CD4-positive, alpha-beta T cell (primary cell): ENCODE results near the gene GHRHR. TPM values are rescaled to one million over a fixed set of nuclear protein-coding genes. Genes with fewer than 3 reads are reported as not detected.

Experiments
- ATAC-seq: fragments of 200-7000 bp; cut with Tn5 transposase; one replicate; pipeline ENCODE4 v1.10.0; 2022; ENCODE audit warnings: mild to moderate bottlenecking; ENCODE audit not compliant: poor library complexity
- CTCF ChIA-PET: fragments of 350-600 bp; sonication (Branson Sonifier 250); formaldehyde crosslinking; loops from one replicate; lab custom pipeline; 2021; ENCODE audit warnings: antibody characterized with exemption, inconsistent platforms; lab: Charles Lee
- POLR2A ChIA-PET: fragments of 350-600 bp; sonication (Branson Sonifier 250); formaldehyde crosslinking; loops from one replicate; lab custom pipeline; 2021; ENCODE audit warnings: antibody characterized with exemption, inconsistent platforms; lab: Charles Lee
- DNase-seq, 14 experiments: peaks; one replicate each; pipeline ENCODE4 v3.0.0-alpha.2; 2013 to 2020; ENCODE audit warnings: mixed read lengths in 2 of 14
- H3K27ac ChIP-seq, 2 donors: one replicate each; pipeline versions ENCODE4 v1.5.1 to v1.7.0; 2013; ENCODE audit warnings: low read length in 2 of 2, low read depth in 1 of 2, mild to moderate bottlenecking in 1 of 2
- H3K27me3 ChIP-seq, 2 experiments: 1 replicate in 1 of 2; 2 replicates in 1 of 2; pipeline versions ENCODE4 v1.6.1 to v1.7.0; 2013; ENCODE audit warnings: low read length in 2 of 2, control low read depth in 1 of 2, mild to moderate bottlenecking in 1 of 2, moderate library complexity in 1 of 2; ENCODE audit not compliant: insufficient read depth in 2 of 2, control insufficient read depth in 1 of 2
- H3K36me3 ChIP-seq: one replicate; pipeline ENCODE4 v1.6.1; 2013; ENCODE audit warnings: low read length, control low read depth; ENCODE audit not compliant: insufficient read depth
- H3K4me1 ChIP-seq: one replicate; pipeline ENCODE4 v1.6.1; 2013; ENCODE audit warnings: low read length, control low read depth; ENCODE audit not compliant: insufficient read depth
- H3K4me3 ChIP-seq: one replicate; pipeline ENCODE4 v1.5.1; 2013; ENCODE audit warnings: mild to moderate bottlenecking, low read length, moderate library complexity
- H3K9me3 ChIP-seq, 2 experiments: 1 replicate in 1 of 2; 2 replicates in 1 of 2; pipeline versions ENCODE4 v1.6.1 to v1.7.0; 2013; ENCODE audit warnings: low read length in 2 of 2, mild to moderate bottlenecking in 2 of 2, control low read depth in 1 of 2, moderate library complexity in 1 of 2; ENCODE audit not compliant: control insufficient read depth in 1 of 2, insufficient read depth in 1 of 2
- H3K27ac Mint-ChIP-seq: one replicate; pipeline ENCODE4 v1.8.0; 2020; ENCODE audit warnings: mixed read lengths
- H3K27me3 Mint-ChIP-seq: one replicate; pipeline ENCODE4 v1.8.0; 2021; ENCODE audit warnings: mixed read lengths
- H3K36me3 Mint-ChIP-seq: one replicate; pipeline ENCODE4 v1.8.0; 2021; ENCODE audit warnings: low read depth, mixed read lengths
- H3K4me1 Mint-ChIP-seq: one replicate; pipeline ENCODE4 v1.8.0; 2021; ENCODE audit warnings: low read depth, mixed read lengths
- H3K4me3 Mint-ChIP-seq: one replicate; pipeline ENCODE4 v1.8.0; 2020; ENCODE audit warnings: mild to moderate bottlenecking, mixed read lengths
- H3K9me3 Mint-ChIP-seq: one replicate; pipeline ENCODE4 v1.8.0; 2020; ENCODE audit warnings: mixed read lengths
- CTCF ChIP-seq: fragments of 200-600 bp; IDR thresholded peaks from one replicate; pipeline ENCODE4 v1.8.0; 2022; ENCODE audit warnings: antibody characterized with exemption, mild to moderate bottlenecking
- intact Hi-C, 2 experiments: fragments of 100-400 bp; cut with DNase I in 1 of 2; cut with micrococcal nuclease in 1 of 2; formaldehyde crosslinking; loops; one replicate each; pipeline versions ENCODE4 v1.15.1 to v1.9.0; 2023 to 2025; cut with DNase I, micrococcal nuclease
- total RNA-seq, 174 experiments: library from RNA in 2 of 174; stranded (reverse) in 2 of 174; gene quantifications; one replicate each; pipeline ENCODE4 v1.2.3 and lab custom pipeline; 2021 to 2026

GHRHR gene
- total RNA-seq, 2 experiments from 2014 or later, result not detected

- Mint-ChIP-seq H3K27me3 (no peaks in the 10 kb centered on the region), H3K9me3 (no peaks in the 10 kb centered on the region), H3K27ac (no peak overlapping the region), H3K4me3 (no peak overlapping the region), H3K36me3 (no peaks in the 10 kb centered on the region), H3K4me1 (peaks cover 20% of the 10 kb centered on the region)
- Histone ChIP-seq H3K27me3 (no peaks in the 10 kb centered on the region), H3K27ac (no peak overlapping the region), H3K4me3 (no peak overlapping the region), H3K36me3 (no peaks in the 10 kb centered on the region), H3K9me3 (peaks cover 0 to 12% of the 10 kb centered on the region in 2 experiments), H3K4me1 (peaks cover 26% of the 10 kb centered on the region)
- peak in 2 of 14 experiments; percentile 17 to 18 for DNase-seq
- POLR2A ChIA-PET, result no interaction called here
- CTCF ChIA-PET, result no interaction called here
- intact Hi-C loops, result no loop called here
- no peak for TF ChIP-seq CTCF
- ATAC-seq, result no peak
Measured at GRCh38 chr7:31027161-31027965, 63.6 kb downstream of the GHRHR start.

DNA sequence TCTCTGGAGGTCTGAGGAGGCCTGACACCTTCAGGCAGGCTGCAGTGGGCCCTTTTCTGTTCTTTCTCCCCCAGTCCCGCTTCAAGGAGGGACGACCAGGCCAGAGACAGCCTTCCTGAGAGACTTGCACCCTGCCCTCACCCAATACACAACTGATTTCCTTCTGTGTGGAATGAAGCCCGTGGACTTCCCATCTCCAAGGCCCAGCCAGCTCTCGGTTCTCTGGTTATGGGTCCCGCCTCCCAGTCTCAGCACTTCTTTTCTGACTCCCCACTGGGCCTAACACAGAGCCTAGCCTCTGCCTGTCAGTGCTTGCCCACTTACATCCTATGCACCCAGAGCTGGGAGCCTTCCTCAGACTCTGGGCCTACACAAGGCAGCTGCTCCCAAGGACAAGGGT lies 64.3 kb downstream of the GHRHR start:
- H3K9me3 ChIP-seq, result peaks cover 0 to 12% of the 10 kb centered on the region in 2 experiments
- intact Hi-C loops, result no loop called here
- Mint-ChIP-seq H3K27ac (no peak overlapping the region), H3K9me3 (no peaks in the 10 kb centered on the region), H3K4me3 (no peak overlapping the region), H3K27me3 (no peaks in the 10 kb centered on the region), H3K36me3 (no peaks in the 10 kb centered on the region), H3K4me1 (peaks cover 16% of the 10 kb centered on the region)
- ChIA-PET CTCF (no interaction called here), POLR2A (no interaction called here)
- ATAC-seq (no peak), DNase-seq (no peak)
- H3K36me3 ChIP-seq, result no peaks in the 10 kb centered on the region
- TF ChIP-seq CTCF, result no peak
- no peaks in the 10 kb centered on the region for H3K27me3 ChIP-seq
- peaks cover 21% of the 10 kb centered on the region for H3K4me1 ChIP-seq
- no peak overlapping the region for H3K4me3 ChIP-seq
- H3K27ac ChIP-seq, result no peak overlapping the region

DNA sequence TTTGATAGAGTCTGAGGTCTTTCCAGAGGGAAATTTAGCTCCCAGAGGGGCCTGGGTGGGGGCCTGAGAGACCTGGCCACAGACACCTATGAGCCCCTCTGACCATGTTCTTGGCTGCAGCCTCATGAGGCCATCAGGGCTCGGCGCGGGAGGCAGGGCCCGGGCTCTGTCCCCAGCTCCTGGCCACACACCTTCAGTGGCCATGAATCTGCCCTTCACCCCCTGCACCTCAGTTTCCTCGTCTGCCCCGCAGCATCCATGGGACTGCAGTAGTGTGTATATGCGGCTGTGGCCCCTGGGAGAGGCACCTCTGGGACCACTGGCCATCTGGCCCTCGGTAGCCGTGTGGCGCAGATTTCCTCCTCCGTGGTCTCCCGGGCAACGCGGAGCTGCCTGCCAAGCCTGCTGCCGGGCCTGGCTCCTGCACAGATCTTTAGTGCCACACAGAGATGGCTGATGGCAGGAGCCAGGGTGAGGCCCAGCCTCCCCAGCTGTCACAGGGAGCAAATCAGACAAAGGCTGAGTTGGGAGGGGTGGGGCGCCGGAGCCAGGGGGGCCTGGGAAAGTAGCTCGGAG lies 64.8 kb downstream of the GHRHR start:
- Histone ChIP-seq H3K4me1 (peaks cover 16% of the 10 kb centered on the region), H3K36me3 (no peaks in the 10 kb centered on the region), H3K9me3 (peaks cover 0 to 12% of the 10 kb centered on the region in 2 experiments), H3K27me3 (no peaks in the 10 kb centered on the region), H3K4me3 (no peak overlapping the region), H3K27ac (no peak overlapping the region)
- Mint-ChIP-seq H3K9me3 (no peaks in the 10 kb centered on the region), H3K4me3 (no peak overlapping the region), H3K27me3 (no peaks in the 10 kb centered on the region), H3K27ac (no peak overlapping the region), H3K36me3 (no peaks in the 10 kb centered on the region), H3K4me1 (peaks cover 12% of the 10 kb centered on the region)
- TF ChIP-seq CTCF, result no peak
- intact Hi-C loops, result no loop called here
- no peak for DNase-seq
- CTCF ChIA-PET, result no interaction called here
- POLR2A ChIA-PET, result no interaction called here
- ATAC-seq, result no peak

Other genes with a start within 250 kb of the GHRHR start
- gene INMT, start 211.8 kb upstream of the GHRHR start, total RNA-seq, result under 1 TPM; 0.36 to 0.69 TPM
- gene MINDY4, start 192.5 kb upstream of the GHRHR start, total RNA-seq, result under 1 TPM; 0.36 to 0.60 TPM
- gene AQP1, start 52.1 kb upstream of the GHRHR start, total RNA-seq, result under 1 TPM; 0.17 to 0.22 TPM
- not detected for gene ADCYAP1R1, start 88.4 kb downstream of the GHRHR start, total RNA-seq